Central memory CD4-positive, alpha-beta T cell (primary cell): Measurements from ENCODE around the gene FAM200A.

Experiments
- DNase-seq: peaks from one replicate; pipeline ENCODE4 v3.0.0; 2022

Gene FAM200A

DNA sequence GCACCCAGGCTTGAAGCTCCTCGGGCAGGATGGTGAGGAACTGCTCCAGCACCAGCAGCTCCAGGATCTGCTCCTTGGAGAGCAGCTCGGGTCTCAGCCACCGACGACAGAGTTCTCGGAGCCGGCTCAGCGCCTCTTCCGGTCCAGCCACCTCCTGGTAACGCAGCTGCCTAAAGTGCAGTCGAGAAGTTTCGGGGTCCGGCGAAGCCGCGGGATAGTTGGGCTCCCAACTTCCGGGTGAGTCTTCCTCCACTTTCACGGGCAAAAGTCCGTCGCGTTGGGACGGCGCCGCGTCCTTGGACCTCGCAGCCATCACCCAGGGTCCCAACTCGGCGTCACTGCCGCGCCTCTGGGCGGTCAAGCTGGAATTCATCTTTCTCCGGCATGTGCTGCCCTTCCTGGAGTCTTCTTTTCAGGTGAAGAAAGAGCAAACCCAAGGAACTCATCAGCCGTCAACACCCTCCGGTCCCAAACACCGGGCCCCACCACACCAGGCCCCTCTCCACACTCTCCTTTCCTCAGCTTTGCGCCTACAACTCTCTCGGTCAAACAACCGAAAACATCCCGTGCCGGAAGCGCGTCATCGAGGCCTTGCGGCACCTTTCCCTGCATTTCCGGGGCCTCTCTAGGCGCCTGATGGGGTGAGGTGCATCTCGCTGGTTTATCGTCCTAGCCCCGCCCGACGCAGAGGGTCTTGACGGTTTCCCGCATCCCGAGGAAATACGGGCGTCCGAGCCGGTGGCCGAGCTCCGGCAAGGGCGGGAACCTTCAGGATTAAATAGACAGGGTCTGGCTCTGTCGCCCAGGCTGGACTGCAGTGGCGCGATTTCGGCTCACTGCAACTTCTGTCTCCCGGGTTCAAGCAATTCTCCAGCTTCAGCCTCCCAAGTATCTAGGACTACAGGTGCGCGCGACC is 51.9 kb downstream of the FAM200A start, which contains the start of gene ZNF394:
Gene ZNF394 (minus strand): TSS at position 561 of the 916 bp plus-strand sequence. CDS start 188 bp downstream, at position 373.
- peak; percentile 84 for DNase-seq

DNA sequence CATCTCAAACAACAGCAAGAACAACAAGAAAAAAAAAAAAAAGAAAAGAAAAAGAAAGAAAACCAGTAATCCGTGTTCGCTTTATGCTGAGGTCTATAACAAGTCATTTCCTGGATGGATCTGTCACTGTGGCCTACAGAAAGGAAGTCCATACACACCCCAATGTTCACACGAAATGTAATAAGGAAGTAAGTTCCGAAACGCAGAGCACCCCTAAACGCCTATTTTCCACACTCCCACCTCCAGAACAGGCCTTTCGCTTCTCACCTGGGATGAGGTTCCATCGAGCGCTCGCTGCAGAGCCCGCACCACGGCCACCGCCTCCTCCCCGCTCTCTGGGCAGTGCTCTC is 52.6 kb downstream of the FAM200A start:
- DNase-seq = peak; percentile 58

DNA sequence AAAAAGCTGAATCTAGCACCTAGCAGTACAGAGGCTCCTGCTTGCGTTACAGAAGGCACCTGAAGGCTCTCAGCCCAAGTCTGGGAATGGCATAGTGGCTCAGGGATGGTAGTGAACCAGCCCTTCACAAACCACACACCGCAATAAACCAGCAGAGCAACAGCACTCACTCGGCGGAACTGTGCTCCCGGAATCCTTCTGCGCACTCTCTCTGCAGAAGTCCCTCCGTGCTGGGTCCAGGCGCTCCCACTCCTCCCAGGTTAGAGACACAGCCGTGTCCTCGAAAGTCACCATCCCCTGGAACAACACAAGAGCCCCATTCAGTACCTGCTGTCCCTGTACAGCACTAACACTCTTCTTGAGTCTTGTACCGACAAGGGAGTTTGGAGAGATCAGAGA is 53.4 kb downstream of the FAM200A start:
- DNase-seq = no peak

DNA sequence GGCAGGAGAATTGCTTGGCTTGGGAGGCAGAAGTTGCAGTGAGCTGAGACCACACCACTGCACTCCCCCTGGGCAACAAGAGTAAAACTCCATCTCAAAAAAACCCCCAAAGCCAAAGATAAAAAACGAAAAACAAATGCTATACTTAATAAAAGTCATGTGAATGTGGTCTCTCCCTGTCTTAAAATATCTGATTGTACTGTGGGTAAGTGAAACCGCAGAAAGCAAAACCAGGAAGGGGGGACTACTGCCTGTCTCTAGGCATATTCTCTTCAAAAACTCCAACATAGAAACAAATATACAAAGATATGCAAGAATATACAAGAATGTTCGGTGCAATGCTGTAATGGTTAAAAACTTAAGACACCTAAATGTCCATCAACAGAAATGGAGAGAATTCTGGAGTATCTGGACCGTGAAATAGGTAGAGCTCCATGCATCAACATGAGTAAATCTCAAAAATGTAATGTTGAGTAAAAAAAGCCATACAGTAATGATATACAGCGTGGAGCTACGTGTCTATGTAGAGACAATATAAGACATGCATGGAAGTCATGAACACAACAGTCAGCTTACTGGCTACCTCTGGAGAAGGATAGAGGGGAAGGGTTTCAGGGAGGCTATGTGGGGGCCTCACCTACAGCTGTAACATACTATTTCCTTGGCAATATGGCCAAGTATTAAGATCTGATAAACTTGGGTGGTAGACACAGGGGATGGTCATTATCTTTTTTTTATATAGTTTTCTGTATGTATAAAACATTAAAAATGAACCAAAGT is 54.0 kb downstream of the FAM200A start:
- no peak for DNase-seq
